ENCODE data around the gene TFAP2E. TPM values are rescaled to one million over a fixed set of nuclear protein-coding genes. Genes with fewer than 3 reads are reported as not detected.
A peak's percentile ranks its signal among the peaks of the same experiment; 100 is the strongest.
"Not testable (repeated sequence)": the region's sequence is repeated elsewhere in the genome, so short reads cannot be mapped to it uniquely, and the experiment has no call there.

TFAP2E gene
- total RNA-seq, 8 experiments from 2014 or later: 0.20 to 12.4 (median 3.0) TPM

DNA sequence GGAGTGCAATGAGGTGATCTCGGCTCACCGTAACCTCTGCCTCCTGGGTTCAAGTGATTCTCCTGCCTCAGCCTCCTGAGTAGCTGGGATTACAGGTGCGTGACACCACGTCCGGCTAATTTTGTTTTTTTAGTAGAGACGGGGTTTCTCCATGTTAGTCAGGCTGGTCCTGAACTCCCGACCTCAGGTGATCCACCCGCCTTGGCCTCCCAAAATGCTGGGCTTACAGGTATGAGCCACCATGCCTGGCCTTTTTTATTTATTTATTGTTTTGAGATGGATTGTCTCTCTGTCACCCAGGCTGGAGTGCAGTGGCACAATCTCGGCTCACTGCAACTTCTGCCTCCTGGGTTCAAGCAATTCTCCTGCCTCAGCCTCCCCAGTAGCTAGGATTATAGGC, 8.5 kb downstream of the TFAP2E start:
- H3K4me1 ChIP-seq (replicated peaks in 1 of 2); H3K4me3 ChIP-seq; ATAC-seq (replicated peaks in 6 of 8); H3K27ac ChIP-seq; in situ Hi-C loops (cut with MboI; ENCODE audit: low pct_unique_long_range_greater_than_20kb in 2 of 9, low sequenced_read_pairs in 9 of 9, unreplicated experiment in 9 of 9): not testable (repeated sequence)
- WGBS, 10 experiments: 83 to 100% (median 99%) methylated on average over 2 to 9 of the region's 9 CpGs; no CpG with 5 or more reads in 2 of the 10 experiments

DNA sequence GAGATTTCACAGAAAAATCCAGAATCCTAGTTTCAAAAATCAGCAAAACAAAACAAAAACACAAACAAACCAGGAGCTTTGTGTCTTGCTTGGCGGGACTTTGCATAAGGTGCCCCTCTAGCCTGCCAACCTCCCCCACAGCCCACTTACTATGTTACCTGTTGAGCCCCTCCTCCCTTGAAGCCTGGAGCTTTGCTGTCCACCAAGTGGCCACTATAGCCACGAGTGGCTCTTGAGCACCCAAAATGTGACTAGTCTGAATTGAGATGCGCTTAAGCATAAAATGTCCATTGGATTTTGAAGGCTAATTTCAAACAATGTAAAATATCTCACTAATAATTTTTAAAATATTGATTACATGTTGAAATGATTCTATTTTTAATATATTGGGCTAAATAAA, 12.2 kb downstream of the TFAP2E start:
- Histone ChIP-seq H3K4me1 (replicated peaks in 1 of 2) (peaks cover 0 to 3% of the 10 kb centered on the region in 2 donors), H3K4me3 (no peak overlapping the region), H3K27ac (no peak overlapping the region)
- no peak for ATAC-seq (replicated peaks in 6 of 8)
- in situ Hi-C loops (cut with MboI; ENCODE audit: low pct_unique_long_range_greater_than_20kb in 2 of 9, low sequenced_read_pairs in 9 of 9, unreplicated experiment in 9 of 9): no loop called here
- WGBS, 10 experiments: 70 to 100% (median 100%) methylated on average over 1 to 3 of the region's 3 CpGs; no CpG with 5 or more reads in 3 of the 10 experiments

DNA sequence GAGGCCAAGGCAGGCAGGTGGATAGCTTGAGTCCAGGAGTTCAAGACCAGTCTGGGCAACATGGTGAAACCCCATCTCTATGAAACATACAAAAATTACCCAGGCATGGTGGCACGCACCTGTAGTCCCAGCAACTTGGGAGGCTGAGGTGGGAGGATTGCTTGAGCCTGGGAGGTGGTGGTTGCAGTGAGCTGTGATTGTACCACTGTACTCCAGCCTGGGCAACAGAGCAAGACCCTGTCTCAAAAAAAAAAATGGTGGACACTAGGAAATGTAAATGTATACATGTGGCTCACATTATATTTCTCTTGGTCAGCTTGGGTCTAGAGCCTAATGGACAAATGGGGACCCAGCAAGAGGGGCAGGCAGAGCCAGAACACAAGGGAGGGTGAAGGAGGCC, 12.7 kb downstream of the TFAP2E start:
- 60 to 100% (median 84%) methylated on average over 1 of the region's 1 CpG; no CpG with 5 or more reads in 4 of the 10 experiments for WGBS, 10 experiments
- in situ Hi-C loops (cut with MboI; ENCODE audit: low pct_unique_long_range_greater_than_20kb in 2 of 9, low sequenced_read_pairs in 9 of 9, unreplicated experiment in 9 of 9); ATAC-seq (replicated peaks in 6 of 8): not testable (repeated sequence)

DNA sequence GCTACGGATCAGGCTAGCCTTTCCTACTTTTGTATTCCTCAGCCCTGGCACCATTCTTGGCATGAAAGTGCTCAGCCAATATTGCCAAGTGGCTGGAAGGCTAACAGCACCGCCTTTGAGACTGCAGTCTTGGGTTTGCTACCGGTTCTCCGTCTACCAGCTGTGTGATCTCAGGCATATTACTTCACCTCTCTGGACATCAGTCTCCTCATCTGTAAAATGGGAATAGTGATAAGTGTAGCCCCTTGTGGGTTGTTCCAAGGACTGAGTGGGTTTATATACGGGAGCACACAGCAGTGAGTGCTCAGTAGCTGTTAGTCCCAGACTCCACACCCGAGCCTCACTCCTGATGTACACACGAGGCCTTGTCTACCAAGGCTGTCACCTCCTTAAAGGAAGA, 13.7 kb downstream of the TFAP2E start:
- 36 to 100% (median 76%) methylated on average over 1 to 4 of the region's 7 CpGs; no CpG with 5 or more reads in 2 of the 10 experiments for WGBS, 10 experiments
- no peak for ATAC-seq (replicated peaks in 6 of 8)
- Histone ChIP-seq H3K27ac (no peak overlapping the region), H3K4me1 (replicated peaks in 1 of 2) (peaks cover 0 to 3% of the 10 kb centered on the region in 2 donors), H3K4me3 (no peak overlapping the region)
- in situ Hi-C loops (cut with MboI; ENCODE audit: low pct_unique_long_range_greater_than_20kb in 2 of 9, low sequenced_read_pairs in 9 of 9, unreplicated experiment in 9 of 9): no loop called here

More for the DNA sequence above, 12.7 kb downstream of the TFAP2E start:
- not testable (repeated sequence) for H3K27ac ChIP-seq; H3K4me1 ChIP-seq (replicated peaks in 1 of 2); H3K4me3 ChIP-seq

DNA sequence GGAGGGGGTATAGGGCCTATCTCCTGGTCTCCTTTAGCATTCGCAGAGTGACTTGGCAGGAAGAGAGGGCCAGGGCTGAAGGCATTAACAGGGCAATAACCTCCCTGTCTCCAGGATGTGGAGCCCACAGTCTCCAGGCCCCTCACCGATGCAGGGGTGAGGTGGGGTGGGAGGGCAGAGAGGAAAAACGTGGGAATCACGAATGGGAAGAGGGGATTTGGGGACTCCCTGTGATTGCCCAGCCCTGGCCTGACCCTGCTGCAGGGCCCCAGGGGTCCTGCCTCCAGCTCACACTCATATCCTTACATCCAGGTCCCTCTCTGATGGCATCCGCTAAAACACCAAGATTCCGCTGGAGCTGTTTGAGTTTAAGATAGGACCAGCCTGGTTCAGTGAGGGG, 14.6 kb downstream of the TFAP2E start:
- 25 to 100% (median 73%) methylated on average over 1 to 4 of the region's 6 CpGs; no CpG with 5 or more reads in 4 of the 10 experiments for WGBS, 10 experiments
- Histone ChIP-seq H3K4me3 (no peak overlapping the region), H3K4me1 (replicated peaks in 1 of 2) (peaks cover 0 to 3% of the 10 kb centered on the region in 2 donors), H3K27ac (no peak overlapping the region)
- ATAC-seq (replicated peaks in 6 of 8): no peak
- in situ Hi-C loops (cut with MboI; ENCODE audit: low pct_unique_long_range_greater_than_20kb in 2 of 9, low sequenced_read_pairs in 9 of 9, unreplicated experiment in 9 of 9): no loop called here

DNA sequence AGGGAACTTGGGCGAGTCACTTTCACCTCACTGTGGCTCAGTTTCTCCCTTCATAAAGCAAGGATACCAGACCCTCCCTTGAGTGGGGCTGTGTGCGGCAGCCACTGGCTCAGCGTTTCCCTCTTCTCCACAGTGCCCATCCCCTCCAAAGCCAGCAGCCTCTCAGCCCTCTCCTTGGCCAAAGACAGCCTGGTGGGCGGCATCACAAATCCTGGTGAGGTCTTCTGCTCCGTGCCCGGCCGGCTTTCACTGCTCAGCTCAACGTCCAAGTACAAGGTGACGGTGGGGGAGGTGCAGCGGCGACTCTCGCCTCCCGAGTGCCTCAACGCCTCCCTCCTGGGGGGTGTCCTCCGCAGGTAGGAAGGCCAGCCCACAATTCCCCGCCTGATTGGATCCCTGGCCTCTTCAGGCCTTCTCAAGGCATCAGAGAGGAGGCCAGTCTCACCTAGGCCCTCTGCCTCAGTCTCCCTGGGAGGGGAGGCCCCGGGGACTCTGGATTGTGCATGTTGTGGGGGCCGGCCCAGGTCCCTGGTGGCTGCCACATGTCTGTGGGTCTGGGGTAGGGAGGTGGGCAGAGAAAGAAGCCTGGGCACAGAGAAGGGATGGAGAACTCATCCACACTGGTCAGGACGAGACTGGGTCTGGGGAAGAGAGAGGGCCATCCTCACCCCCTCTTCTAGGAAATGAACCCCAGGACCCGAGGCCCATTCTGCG, 15.2 kb downstream of the TFAP2E start:
- peak in 3 of 8 experiments; percentile 7 to 13 (median 7) for ATAC-seq (replicated peaks in 6 of 8)
- Histone ChIP-seq H3K4me3 (no peak overlapping the region), H3K27ac (no peak overlapping the region), H3K4me1 (replicated peaks in 1 of 2) (peaks cover 0 to 7% of the 10 kb centered on the region in 2 donors)
- WGBS, 10 experiments: 50 to 88% (median 67%) methylated on average over 1 to 8 of the region's 21 CpGs; no CpG with 5 or more reads in 6 of the 10 experiments
- in situ Hi-C loops (cut with MboI; ENCODE audit: low pct_unique_long_range_greater_than_20kb in 2 of 9, low sequenced_read_pairs in 9 of 9, unreplicated experiment in 9 of 9): no loop called here

DNA sequence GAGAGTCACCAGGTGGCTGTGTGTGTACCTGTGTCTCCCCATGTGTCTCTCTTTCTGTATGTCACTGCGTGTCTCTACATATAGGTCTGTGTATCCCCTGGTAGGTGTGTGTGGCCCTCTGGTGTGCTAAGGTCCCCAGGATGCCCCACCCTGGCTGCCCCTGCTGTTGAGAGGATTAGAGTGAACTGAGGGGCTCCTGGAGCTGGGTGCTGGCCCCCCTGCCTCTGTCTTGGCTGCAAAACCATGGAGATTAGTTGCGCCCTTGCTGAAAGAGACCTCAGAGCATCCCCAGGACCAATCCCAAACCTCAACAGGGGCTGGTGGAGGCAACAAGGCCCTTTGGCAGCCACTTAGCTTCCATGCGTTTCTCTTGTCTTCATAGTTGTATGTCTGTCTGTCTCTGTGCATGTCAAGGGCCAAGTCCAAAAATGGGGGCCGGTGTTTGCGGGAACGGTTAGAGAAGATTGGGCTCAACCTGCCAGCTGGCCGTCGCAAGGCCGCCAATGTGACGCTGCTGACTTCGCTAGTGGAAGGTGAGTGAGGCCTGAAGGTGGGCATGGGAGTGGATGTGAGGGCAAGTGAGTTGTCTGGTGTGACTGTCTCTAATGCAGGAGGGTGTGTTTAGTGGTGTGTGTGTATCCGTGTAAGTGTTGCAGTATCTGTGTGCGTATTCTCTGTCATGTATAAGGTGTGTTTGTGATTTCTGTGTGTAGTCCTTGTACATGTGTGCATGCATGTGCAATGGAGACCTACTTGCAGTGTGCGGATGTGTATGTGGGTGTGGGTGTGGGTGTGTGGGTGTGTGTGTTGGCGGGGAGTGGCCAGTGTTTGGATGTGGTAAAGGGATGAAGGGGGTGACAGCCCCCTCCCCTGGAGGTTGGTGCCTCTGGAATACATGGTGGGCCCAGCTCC, 16.7 kb downstream of the TFAP2E start:
- H3K4me3 ChIP-seq: no peak overlapping the region
- H3K4me1 ChIP-seq (replicated peaks in 1 of 2): peaks cover 0 to 9% of the 10 kb centered on the region in 2 donors
- peak in 4 of 8 experiments; percentile 5 to 13 (median 8) for ATAC-seq (replicated peaks in 6 of 8)
- in situ Hi-C loops (cut with MboI; ENCODE audit: low pct_unique_long_range_greater_than_20kb in 2 of 9, low sequenced_read_pairs in 9 of 9, unreplicated experiment in 9 of 9): no loop called here
- H3K27ac ChIP-seq: no peak overlapping the region
- 69 to 99% (median 94%) methylated on average over 2 to 12 of the region's 15 CpGs; no CpG with 5 or more reads in 4 of the 10 experiments for WGBS, 10 experiments

DNA sequence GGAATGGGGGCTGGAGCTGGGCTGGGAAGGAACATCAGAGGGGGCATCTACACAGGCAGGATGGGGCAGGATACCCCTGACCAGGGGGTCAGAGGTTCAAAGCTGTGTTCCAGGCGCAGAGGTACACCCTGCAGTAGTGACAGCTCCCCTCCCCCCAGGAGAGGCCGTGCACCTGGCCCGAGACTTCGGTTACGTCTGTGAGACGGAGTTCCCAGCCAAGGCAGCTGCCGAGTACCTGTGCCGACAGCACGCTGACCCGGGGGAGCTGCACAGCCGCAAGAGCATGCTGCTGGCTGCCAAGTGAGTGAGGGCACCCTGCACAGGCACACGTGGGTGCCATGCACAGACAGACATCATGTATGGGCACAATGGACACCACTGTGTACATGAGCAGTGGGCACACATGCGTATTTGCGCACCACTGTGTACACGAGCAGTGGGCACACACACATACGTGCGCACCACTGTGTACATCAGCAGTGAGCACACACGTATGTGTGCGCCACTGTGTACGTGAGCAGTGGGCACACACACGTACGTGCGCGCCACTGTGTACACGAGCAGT, 17.4 kb downstream of the TFAP2E start:
- Histone ChIP-seq H3K27ac (no peak overlapping the region), H3K4me3 (no peak overlapping the region), H3K4me1 (replicated peaks in 1 of 2) (peaks cover 0 to 9% of the 10 kb centered on the region in 2 donors)
- ATAC-seq (replicated peaks in 6 of 8): peak in 4 of 8 experiments; percentile 9 to 30 (median 19)
- in situ Hi-C loops (cut with MboI; ENCODE audit: low pct_unique_long_range_greater_than_20kb in 2 of 9, low sequenced_read_pairs in 9 of 9, unreplicated experiment in 9 of 9): no loop called here
- WGBS, 10 experiments: 70 to 100% (median 95%) methylated on average over 2 to 22 of the region's 25 CpGs; no CpG with 5 or more reads in 5 of the 10 experiments

DNA sequence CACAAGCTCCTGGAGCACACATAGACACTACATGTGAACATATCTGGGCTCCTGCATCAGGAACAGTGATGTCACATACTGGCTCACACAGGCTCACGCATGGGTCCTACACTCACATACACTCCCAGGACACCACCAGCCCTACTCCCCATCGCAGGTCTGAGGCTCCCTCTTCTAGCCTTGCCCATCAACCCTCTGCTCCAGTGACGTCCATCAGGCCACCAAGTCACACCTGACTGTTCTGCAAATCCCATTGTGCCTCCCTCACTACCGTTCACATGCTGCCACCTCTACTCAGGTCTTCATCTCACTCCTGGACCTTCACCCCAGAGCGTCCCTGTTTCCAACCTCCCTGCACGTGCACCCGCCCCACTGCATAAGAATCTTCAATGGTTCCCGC, 18.1 kb downstream of the TFAP2E start:
- WGBS, 10 experiments: 80 to 100% (median 88%) methylated on average over 2 to 8 of the region's 8 CpGs; no CpG with 5 or more reads in 2 of the 10 experiments
- Histone ChIP-seq H3K4me3 (no peak overlapping the region), H3K27ac (no peak overlapping the region), H3K4me1 (replicated peaks in 1 of 2) (peaks cover 0 to 8% of the 10 kb centered on the region in 2 donors)
- in situ Hi-C loops (cut with MboI; ENCODE audit: low pct_unique_long_range_greater_than_20kb in 2 of 9, low sequenced_read_pairs in 9 of 9, unreplicated experiment in 9 of 9): no loop called here
- ATAC-seq (replicated peaks in 6 of 8): peak in 1 of 8 experiments; percentile 12

DNA sequence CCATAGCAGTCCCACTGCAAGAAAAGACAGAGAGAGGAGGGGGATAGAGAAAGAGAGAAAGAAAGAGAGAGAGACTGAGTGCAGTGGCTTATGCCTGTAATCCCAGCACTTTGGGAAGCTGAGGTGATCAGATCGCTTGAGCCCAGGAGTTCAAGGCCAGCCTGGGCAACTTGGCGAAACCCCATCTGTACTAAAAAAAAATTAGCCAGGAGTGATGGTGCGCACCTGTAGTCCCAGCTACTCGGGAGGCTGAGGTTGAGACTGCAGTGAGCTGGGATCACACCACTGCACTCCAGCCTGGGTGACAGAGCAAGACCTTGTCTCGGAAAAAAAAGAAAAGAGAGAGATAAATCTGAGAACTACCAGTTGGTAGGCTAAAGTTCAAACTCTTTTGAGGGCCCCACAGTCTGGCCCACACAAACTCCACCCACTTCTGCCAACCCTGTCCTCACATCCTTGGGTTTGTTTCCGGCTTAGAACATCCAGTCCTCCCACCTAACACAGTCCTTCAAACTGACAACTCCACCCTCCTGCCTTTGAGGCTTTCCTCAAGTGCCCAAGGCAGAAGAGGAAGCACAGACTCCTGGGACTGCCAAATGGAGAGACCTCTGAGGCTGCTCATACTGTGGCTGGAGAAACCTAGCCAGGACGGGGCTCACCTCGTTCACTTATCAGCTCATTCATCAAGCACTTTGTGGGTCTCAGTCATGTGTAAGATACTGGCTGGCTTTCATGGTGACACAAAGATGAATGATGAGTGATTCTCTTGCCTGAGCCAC, 20.1 kb downstream of the TFAP2E start:
- in situ Hi-C loops (cut with MboI; ENCODE audit: low pct_unique_long_range_greater_than_20kb in 2 of 9, low sequenced_read_pairs in 9 of 9, unreplicated experiment in 9 of 9): no loop called here
- Histone ChIP-seq H3K4me3 (no peak overlapping the region), H3K27ac (no peak overlapping the region), H3K4me1 (replicated peaks in 1 of 2) (peaks cover 0 to 6% of the 10 kb centered on the region in 2 donors)
- 46 to 100% (median 92%) methylated on average over 1 to 8 of the region's 8 CpGs; no CpG with 5 or more reads in 4 of the 10 experiments for whole genome bisulfite sequencing, 10 experiments
- peak in 2 of 8 experiments; percentile 10 to 30 for ATAC-seq (replicated peaks in 6 of 8)

DNA sequence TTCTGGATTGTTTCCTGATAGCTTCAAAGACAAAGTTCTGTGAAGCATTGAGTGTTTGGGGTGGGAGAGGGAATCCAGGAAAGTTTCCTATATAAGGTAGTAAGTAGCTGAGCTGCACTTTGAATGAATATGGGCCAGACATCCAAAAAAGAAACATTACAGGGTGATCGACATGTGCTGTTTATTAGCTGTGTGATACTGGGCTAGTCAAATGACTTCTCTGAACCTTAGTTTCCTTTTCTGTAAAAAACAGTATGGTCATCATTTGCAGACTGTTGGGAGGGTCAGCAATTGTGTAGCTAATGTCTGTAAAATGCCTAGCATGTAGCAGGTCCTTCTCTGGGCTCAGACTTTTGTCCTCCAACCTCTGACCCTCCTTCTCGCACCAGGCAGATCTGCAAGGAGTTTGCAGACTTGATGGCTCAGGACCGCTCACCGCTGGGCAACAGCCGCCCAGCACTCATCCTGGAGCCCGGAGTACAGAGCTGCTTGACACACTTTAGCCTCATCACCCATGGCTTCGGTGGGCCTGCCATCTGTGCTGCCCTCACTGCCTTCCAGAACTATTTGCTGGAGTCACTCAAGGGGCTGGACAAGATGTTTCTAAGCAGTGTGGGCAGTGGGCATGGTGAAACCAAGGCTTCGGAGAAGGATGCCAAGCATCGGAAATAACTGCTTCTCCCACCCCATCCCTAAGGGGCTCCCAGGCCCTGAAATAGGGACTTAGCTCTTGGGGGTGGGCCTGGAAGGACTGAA, 21.1 kb downstream of the TFAP2E start:
- H3K27ac ChIP-seq: no peak overlapping the region
- in situ Hi-C loops (cut with MboI; ENCODE audit: low pct_unique_long_range_greater_than_20kb in 2 of 9, low sequenced_read_pairs in 9 of 9, unreplicated experiment in 9 of 9): no loop called here
- H3K4me3 ChIP-seq: no peak overlapping the region
- H3K4me1 ChIP-seq (replicated peaks in 1 of 2): peaks cover 0 to 6% of the 10 kb centered on the region in 2 donors
- no peak for ATAC-seq (replicated peaks in 6 of 8)
- WGBS, 10 experiments: 80 to 100% (median 92%) methylated on average over 1 to 9 of the region's 9 CpGs; no CpG with 5 or more reads in 3 of the 10 experiments

Data from motor neuron (in vitro differentiated cells).